ENCODE measurements around the gene SCAI.

DNA sequence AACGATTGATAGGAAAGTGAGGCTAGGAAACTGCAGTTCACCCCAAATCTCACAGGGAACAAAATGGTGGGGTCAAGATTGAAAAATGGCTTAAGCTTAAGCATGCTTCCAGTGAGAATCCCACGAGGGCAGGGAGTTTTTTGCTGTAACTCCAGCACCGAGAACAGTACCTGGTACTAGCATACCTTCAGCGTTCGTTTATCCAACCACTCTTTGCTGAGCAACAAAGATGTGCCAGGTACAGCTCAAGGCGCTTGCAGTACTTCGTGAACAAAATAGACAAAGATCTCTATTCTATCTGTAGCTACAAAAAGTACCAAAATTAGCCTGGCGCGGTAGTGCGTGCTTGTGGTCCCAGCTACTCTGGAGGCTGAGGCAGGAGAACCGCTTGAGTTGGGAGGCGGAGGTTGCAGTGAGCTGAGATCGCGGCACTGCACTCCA is 47.1 kb upstream of the SCAI start:
- TF ChIP-seq, protein P1, sequence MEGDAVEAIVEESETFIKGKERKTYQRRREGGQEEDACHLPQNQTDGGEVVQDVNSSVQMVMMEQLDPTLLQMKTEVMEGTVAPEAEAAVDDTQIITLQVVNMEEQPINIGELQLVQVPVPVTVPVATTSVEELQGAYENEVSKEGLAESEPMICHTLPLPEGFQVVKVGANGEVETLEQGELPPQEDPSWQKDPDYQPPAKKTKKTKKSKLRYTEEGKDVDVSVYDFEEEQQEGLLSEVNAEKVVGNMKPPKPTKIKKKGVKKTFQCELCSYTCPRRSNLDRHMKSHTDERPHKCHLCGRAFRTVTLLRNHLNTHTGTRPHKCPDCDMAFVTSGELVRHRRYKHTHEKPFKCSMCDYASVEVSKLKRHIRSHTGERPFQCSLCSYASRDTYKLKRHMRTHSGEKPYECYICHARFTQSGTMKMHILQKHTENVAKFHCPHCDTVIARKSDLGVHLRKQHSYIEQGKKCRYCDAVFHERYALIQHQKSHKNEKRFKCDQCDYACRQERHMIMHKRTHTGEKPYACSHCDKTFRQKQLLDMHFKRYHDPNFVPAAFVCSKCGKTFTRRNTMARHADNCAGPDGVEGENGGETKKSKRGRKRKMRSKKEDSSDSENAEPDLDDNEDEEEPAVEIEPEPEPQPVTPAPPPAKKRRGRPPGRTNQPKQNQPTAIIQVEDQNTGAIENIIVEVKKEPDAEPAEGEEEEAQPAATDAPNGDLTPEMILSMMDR (IDR thresholded peaks at IDR 0.05): no peak
- no peak for TF ChIP-seq POLR2A (IDR thresholded peaks at IDR 0.05)
